GM18502 (cell line): Measurements from ENCODE around the gene CRYBB1.
A peak's percentile ranks its signal among the peaks of the same experiment; 100 is the strongest.
"Not testable (repeated sequence)": the region's sequence is repeated elsewhere in the genome, so short reads cannot be mapped to it uniquely, and the experiment has no call there.

ENCODE experiments used
- ATAC-seq: cut with Tn5 transposase; IDR thresholded peaks from one replicate; pipeline ENCODE4 v1.9.1; 2021; ENCODE audit warnings: mild to moderate bottlenecking; ENCODE audit not compliant: unreplicated experiment, poor library complexity

The CRYBB1 gene

GRCh38 chr22:26642465-26643417 is 24.9 kb upstream of the CRYBB1 start:
- ATAC-seq = peak; percentile 52

DNA sequence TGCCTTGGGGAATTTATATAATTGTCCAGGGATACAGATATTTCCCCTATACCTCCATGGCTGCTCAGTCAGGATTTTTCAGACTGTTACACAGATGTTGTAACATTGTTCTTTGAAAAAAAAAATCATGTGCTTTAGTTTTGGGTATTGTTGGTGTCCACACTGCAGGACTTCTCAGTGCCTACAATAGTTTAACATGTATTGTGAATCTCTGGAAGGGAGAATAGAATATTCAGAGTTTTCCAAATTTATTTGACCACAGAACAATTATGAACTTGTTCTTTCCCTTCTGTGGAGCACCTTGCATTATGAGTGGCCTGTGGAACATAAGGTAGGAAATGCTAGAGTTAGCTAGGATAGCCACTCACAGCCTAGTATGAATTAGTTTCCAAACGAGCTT is 18.5 kb upstream of the CRYBB1 start:
- no peak for ATAC-seq

GRCh38 chr22:26635117-26635516 is 17.3 kb upstream of the CRYBB1 start:
- no peak for ATAC-seq

- no peak for ATAC-seq
These were observed 16.4 kb upstream of the CRYBB1 start for GRCh38 chr22:26634189-26634588.

DNA sequence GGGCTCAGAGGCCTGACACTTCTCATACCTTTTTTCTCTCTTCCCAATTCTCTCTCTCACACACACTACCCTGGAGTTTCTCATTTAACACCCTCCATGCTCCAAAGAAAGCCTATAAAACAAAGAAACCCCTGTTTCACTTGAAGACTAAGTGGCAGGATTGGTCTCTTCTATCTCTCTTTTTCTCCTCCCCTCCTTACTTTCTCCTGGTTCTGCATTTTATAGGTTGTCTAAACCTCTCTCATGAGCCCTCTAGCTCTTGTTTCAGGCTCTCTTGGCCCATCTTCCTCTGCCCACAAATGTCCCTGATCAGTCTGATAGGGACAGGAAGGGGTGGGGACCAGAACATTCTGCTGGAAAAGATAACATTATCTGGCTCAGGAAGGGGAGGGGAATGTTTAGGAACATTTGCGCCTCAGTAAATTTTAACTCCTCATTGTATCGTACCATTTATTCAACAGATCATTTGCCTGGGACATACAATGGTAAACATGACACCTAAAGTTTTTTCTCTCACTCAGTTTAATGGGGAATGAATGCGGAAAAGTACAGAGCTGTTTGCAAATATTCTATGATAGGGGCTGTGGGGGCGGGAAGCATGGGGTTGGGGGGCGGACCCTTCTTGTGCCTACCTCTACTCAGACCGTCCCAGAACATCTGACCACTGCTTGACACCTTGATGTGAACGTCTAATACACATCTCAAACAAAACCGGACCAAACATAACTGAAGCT is 14.8 kb upstream of the CRYBB1 start:
- ATAC-seq = no peak

DNA sequence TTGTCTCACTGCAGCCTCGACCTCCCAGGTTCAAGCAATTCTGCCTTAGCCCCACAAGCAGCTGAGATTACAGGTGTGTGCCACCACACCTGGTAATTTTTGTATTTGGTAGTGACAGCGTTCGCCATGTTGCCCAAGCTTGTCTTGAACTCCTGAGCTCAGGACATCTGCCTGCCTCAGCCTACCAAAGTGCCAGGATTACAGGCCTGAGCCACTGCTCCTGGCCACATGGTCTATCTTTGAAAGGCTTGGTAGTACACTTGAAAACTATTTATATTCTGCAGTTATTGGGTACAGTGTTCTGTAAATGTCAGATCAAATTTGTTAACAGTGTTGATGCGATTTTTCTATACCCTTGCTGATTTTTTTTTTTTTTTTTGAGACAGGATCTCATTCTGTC is 13.5 kb upstream of the CRYBB1 start:
- ATAC-seq = no peak

DNA sequence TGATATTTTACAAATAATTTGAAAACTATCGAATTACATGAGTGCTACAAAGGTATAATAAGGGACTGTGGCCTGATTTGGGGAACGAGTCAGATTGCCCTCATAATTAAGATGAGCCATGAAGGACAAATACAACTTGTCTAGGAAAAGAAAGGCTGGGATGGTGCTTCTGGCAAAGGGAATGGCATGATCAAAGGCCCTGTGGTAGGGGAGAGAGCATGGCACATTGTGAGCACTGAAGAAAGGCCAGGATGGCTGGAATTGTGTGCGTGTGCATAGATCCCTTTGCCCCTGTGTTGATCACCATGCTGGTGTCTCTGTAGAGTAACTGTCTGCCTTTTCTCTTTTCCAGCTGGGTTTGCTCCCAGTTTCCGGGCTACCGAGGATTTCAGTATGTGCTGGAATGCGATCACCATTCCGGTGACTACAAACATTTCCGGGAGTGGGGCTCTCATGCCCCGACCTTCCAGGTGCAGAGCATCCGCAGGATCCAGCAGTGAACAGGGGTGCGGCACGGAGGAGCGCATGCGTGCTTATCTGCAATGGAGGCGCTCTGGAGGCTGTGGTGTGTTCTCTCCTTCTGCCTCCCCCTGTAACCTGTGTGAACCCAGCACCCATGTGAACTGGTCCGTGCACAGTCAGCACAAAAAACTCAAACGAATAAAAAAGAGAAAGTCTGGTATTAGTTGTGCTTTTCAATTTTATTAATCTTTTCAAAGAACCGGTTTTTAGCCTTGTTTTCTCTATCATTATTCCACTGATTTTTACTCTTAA is 12.3 kb upstream of the CRYBB1 start:
- ATAC-seq = no peak

GRCh38 chr22:26624803-26625202 is 7.0 kb upstream of the CRYBB1 start:
- no peak for ATAC-seq

DNA sequence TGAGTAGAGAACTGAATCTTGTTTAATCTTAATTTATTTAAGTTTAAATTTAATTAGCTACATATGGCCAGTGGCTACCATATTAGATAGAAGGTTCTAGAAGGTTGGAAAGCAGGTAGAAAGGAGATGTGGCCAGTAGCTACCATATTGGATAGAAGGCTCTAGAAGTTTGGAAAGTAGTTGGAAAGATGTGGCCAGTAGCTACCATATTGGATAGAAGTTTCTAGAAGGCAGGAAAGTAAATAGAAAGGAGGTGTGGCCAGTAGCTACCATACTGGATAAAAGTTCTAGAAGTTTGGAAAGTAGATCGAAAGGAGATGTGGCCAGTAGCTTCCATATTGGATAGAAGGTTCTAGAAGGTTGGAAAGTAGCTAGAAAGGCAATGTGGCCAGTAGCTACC is 6.2 kb upstream of the CRYBB1 start:
- no peak for ATAC-seq

DNA sequence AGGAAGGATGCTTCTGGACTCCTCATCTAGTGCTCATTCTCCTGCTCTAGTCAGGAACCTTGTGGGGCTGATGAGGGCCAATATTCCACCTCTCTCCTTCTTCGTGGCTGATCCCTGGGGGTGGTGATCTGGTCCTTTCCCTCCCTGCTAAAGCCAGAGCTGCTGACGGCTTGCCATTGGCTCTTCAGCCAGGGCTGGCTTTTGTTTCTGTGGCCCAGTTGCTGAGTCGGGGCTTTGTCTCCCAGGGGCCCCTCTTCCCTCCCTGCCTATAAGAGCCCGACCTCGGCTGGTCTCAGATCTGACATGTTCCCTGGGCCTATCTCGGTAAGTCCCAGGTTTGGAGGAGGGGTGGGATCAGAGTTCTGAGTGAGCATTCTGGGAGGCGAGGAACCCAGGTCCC is 3.8 kb upstream of the CRYBB1 start, which contains the start of gene CRYBA4:
CRYBA4 (plus strand) TSS at position 301 of the 400 bp plus-strand sequence. CDS start 634 bp downstream, outside the sequence.
- ATAC-seq = no peak

GRCh38 chr22:26620197-26620596 is 2.4 kb upstream of the CRYBB1 start:
- ATAC-seq = no peak

DNA sequence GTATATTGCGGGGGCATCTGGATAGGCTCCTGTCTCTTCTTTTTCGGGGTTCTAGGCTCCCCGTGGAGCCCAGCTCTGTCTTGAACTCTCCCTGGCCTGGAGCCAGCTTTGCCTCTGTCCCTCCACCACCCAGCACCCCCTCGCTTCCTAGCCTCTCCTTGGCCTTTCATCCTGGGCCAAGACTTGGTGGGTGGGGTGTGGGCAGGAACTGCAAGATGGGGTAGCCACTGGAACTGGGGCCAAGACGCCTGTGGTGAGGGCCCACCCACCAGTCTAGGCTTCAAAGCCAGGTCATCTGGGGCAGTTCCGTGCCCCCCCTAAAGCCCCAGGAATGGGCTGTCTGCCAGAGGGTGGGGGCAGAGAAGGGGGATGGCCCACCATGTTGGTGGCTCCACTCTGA is 1.7 kb upstream of the CRYBB1 start:
- ATAC-seq = no peak

DNA sequence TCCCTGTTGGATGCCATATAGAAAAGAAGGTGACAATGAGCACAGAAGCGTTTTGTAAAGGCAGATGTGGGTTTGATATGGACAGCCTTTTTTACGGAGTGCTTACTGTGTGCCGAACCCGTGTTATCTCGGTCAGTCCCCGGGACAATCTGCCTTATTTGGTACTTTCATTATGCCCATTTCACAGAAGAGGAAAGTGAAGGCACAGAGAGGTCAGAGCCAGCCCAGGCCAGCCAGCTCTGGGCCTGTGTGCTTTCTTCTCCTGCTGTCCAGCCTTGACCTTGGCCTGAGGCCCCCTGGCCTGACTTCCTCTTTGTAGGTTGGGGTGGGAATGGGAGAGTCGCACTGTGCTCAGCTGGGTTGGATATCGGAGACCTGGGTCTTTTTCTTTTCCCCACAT is 628 bp upstream of the CRYBB1 start:
- no peak for ATAC-seq

- ATAC-seq = no peak
These were observed 1.2 kb downstream of the CRYBB1 start for GRCh38 chr22:26616650-26617049.

DNA sequence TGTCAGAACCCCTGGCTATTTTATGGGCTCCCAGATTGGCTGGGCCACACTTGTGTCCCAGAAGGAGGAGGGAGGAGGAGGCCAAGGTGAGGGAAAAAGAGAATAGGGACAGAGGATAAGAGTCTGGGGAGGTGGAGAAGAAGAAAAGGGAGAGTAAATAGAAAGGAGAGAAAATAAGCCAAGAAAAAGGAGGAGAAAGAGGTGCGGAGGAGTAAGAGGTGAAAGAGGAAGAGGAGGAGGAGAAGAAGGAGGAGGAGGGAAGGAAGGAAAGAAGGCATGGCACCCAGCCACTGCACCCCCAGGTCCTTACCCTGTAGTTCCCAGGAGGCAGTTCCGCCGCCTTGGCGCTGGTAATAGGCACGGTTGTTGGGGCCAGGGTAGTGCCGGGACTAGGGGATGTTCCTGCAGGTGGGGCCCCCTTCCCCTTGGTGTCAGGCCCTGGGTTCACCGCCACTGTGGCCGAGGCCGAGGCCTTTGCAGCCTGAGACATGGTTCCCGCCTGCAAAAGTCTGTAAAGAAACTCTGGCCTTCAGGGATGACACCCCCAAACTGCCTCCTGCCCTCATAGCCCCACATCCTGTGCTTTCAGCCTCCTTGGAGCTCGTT is 1.9 kb downstream of the CRYBB1 start:
- ATAC-seq = no peak

DNA sequence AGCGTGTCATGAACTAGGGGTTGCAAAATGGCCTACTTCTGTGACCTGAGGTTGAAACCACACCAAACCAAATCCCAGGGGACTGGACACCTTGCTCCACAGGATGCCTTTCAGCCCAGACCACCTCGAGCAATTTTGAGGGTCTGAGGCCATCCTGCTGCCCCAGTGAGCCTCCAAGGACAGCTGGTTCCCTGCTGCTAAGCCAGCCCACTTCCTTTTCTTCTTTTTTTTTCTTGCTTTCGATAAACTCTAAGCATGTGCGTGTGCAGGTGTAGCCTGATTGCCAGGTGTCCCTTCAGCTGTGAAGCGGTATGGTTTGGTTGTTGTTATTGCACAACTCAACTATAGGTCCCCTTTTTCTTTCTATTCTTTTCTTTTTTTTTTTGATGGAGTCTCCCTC is 2.7 kb downstream of the CRYBB1 start:
- ATAC-seq = no peak

- no peak for ATAC-seq
These were observed 3.5 kb downstream of the CRYBB1 start for GRCh38 chr22:26614322-26614721.

DNA sequence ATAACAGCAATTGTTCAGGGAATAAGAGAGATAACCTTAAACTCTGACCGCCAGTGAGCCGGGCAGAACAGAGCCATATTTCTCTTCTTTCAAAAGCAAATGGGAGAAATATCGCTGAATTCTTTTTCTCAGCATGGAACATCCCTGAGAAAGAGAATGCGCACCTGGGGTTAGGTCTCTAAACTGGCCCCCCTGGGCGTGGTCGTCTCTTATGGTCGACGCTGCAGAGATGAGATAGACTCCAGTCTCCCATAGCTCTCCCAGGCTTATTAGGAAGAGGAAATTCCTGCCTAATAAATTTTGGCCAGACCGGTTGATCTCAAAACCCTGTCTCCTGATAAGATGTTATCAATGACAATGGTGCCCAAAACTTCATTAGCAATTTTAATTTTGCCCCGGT is 4.1 kb downstream of the CRYBB1 start:
- ATAC-seq = not testable (repeated sequence)

GRCh38 chr22:26612652-26613051 is 5.2 kb downstream of the CRYBB1 start:
- no peak for ATAC-seq

- no peak for ATAC-seq
These were observed 6.8 kb downstream of the CRYBB1 start for GRCh38 chr22:26610996-26611395.
